Epidermal melanocyte (primary cell): ENCODE results near the gene MECR.
"Not testable (repeated sequence)": the region's sequence is repeated elsewhere in the genome, so short reads cannot be mapped to it uniquely, and the experiment has no call there.

Source experiments
- DNase-seq: peaks from one replicate; pipeline ENCODE4 v3.0.0; 2011; ENCODE audit warnings: low spot score; ENCODE audit not compliant: insufficient read length

MECR gene

GRCh38 chr1:29171521-29171920 lies 59.2 kb downstream of the MECR start:
- no peak for DNase-seq

- DNase-seq: no peak
These were observed 59.6 kb downstream of the MECR start for GRCh38 chr1:29171089-29171488.

- DNase-seq: no peak
These were observed 60.8 kb downstream of the MECR start for GRCh38 chr1:29169976-29170375.

- no peak for DNase-seq
These were observed 62.8 kb downstream of the MECR start for GRCh38 chr1:29167904-29168303.

- no peak for DNase-seq
These were observed 64.3 kb downstream of the MECR start for GRCh38 chr1:29166291-29166878.

- no peak for DNase-seq
These were observed 66.1 kb downstream of the MECR start for GRCh38 chr1:29164588-29164987.

GRCh38 chr1:29162476-29163138 lies 68.1 kb downstream of the MECR start:
- DNase-seq: no peak

GRCh38 chr1:29162025-29162424 lies 68.7 kb downstream of the MECR start:
- no peak for DNase-seq

- DNase-seq: no peak
These were observed 71.0 kb downstream of the MECR start for GRCh38 chr1:29159773-29160172.

GRCh38 chr1:29157269-29157601 lies 73.5 kb downstream of the MECR start:
- no peak for DNase-seq

GRCh38 chr1:29156543-29157268 lies 74.0 kb downstream of the MECR start:
- DNase-seq: no peak

- no peak for DNase-seq
These were observed 78.5 kb downstream of the MECR start for GRCh38 chr1:29152046-29152805.

- DNase-seq: not testable (repeated sequence)
These were observed 80.4 kb downstream of the MECR start for GRCh38 chr1:29150346-29150745.

- DNase-seq: no peak
These were observed 81.9 kb downstream of the MECR start for GRCh38 chr1:29148656-29149491.

- DNase-seq: no peak
These were observed 84.8 kb downstream of the MECR start for GRCh38 chr1:29145739-29146437.

- no peak for DNase-seq
These were observed 86.6 kb downstream of the MECR start for GRCh38 chr1:29144178-29144577.

- DNase-seq: no peak
These were observed 88.0 kb downstream of the MECR start for GRCh38 chr1:29142714-29143113.
